ENCODE results near the gene POLD1. TPM values are rescaled to one million over a fixed set of nuclear protein-coding genes. Genes with fewer than 3 reads are reported as not detected.

The POLD1 gene
- total and polyA plus RNA-seq, 2 experiments from 2014 or later: 73.8 to 74.3 TPM

GRCh38 chr19:50415661-50416033, 31.5 kb downstream of the POLD1 start:
- DNase-seq (ENCODE audit: low read depth in 1 of 2, low spot score in 1 of 2): no peak
- Histone ChIP-seq H3K4me3 (no peak overlapping the region), H3K27ac (no peak overlapping the region), H3K4me1 (ENCODE audit: low read depth) (peaks cover 3% of the 10 kb centered on the region), H3K9me3 (ENCODE audit: low read depth) (no peaks in the 10 kb centered on the region), H3K27me3 (peaks cover 17% of the 10 kb centered on the region), H3K36me3 (no peaks in the 10 kb centered on the region)
- TF ChIP-seq CTCF (IDR thresholded peaks at IDR 0.05; ENCODE audit: low read depth, low read length): no peak

- H3K27me3 ChIP-seq: peaks cover 17% of the 10 kb centered on the region
- H3K27ac ChIP-seq: no peak overlapping the region
- no peak for TF ChIP-seq CTCF (IDR thresholded peaks at IDR 0.05; ENCODE audit: low read depth, low read length)
- H3K4me1 ChIP-seq (ENCODE audit: low read depth): peaks cover 3% of the 10 kb centered on the region
- H3K4me3 ChIP-seq: no peak overlapping the region
- no peaks in the 10 kb centered on the region for H3K36me3 ChIP-seq
- no peaks in the 10 kb centered on the region for H3K9me3 ChIP-seq (ENCODE audit: low read depth)
- DNase-seq (ENCODE audit: low read depth in 1 of 2, low spot score in 1 of 2): no peak
These were observed 32.2 kb downstream of the POLD1 start for GRCh38 chr19:50416034-50416977.

GRCh38 chr19:50417111-50418081, 33.2 kb downstream of the POLD1 start:
- Histone ChIP-seq H3K36me3 (no peaks in the 10 kb centered on the region), H3K4me3 (no peak overlapping the region), H3K27ac (no peak overlapping the region), H3K27me3 (peaks cover 17% of the 10 kb centered on the region), H3K4me1 (ENCODE audit: low read depth) (peaks cover 3% of the 10 kb centered on the region), H3K9me3 (ENCODE audit: low read depth) (no peaks in the 10 kb centered on the region)
- no peak for DNase-seq (ENCODE audit: low read depth in 1 of 2, low spot score in 1 of 2)
- no peak for TF ChIP-seq CTCF (IDR thresholded peaks at IDR 0.05; ENCODE audit: low read depth, low read length)

- Histone ChIP-seq H3K4me1 (ENCODE audit: low read depth) (peaks cover 3% of the 10 kb centered on the region), H3K27ac (no peak within 1 kb of the TSS), H3K4me3 (peak within 1 kb of the TSS; percentile 13), H3K36me3 (no peaks in the 10 kb centered on the region), H3K27me3 (peaks cover 17% of the 10 kb centered on the region), H3K9me3 (ENCODE audit: low read depth) (no peaks in the 10 kb centered on the region)
- DNase-seq (ENCODE audit: low read depth in 1 of 2, low spot score in 1 of 2): peak in 1 of 2 donors; percentile 29
- TF ChIP-seq CTCF (IDR thresholded peaks at IDR 0.05; ENCODE audit: low read depth, low read length): no peak
These were observed 34.3 kb downstream of the POLD1 start, which contains the start of gene SPIB for GRCh38 chr19:50418176-50419021. Gene SPIB, plus strand, starts transcription at chr19:50418938. Its CDS starts 25 bp downstream, at chr19:50418963.

Measured in cardiac muscle cell (in vitro differentiated cells and primary cell).